ENCODE results near the gene MN1.

MN1 gene

GRCh38 chr22:27716074-27716473, 85.5 kb downstream of the MN1 start:
- TF ChIP-seq CTCF (conservative IDR thresholded peaks at IDR 0.05): no peak
- H3K27ac ChIP-seq: no peak overlapping the region

- TF ChIP-seq CTCF (conservative IDR thresholded peaks at IDR 0.05): no peak
- no peak overlapping the region for H3K27ac ChIP-seq
Observed at GRCh38 chr22:27715106-27715505, 86.5 kb downstream of the MN1 start.

- no peak for TF ChIP-seq CTCF (conservative IDR thresholded peaks at IDR 0.05)
- H3K27ac ChIP-seq: no peak overlapping the region
Observed at GRCh38 chr22:27714068-27714467, 87.5 kb downstream of the MN1 start.

GRCh38 chr22:27713461-27713860, 88.1 kb downstream of the MN1 start:
- H3K27ac ChIP-seq: no peak overlapping the region
- no peak for TF ChIP-seq CTCF (conservative IDR thresholded peaks at IDR 0.05)

- no peak for TF ChIP-seq CTCF (conservative IDR thresholded peaks at IDR 0.05)
Observed at GRCh38 chr22:27711756-27712155, 89.8 kb downstream of the MN1 start.

GRCh38 chr22:27711012-27711411, 90.5 kb downstream of the MN1 start:
- TF ChIP-seq CTCF (conservative IDR thresholded peaks at IDR 0.05): no peak
- no peak overlapping the region for H3K27ac ChIP-seq

More at GRCh38 chr22:27711756-27712155, 89.8 kb downstream of the MN1 start:
- H3K27ac ChIP-seq: no peak overlapping the region

GRCh38 chr22:27709919-27710675, 91.5 kb downstream of the MN1 start:
- no peak overlapping the region for H3K27ac ChIP-seq
- no peak for TF ChIP-seq CTCF (conservative IDR thresholded peaks at IDR 0.05)

Measured in VCaP (cell line).